Tibial artery (tissue), 4 donors: Measurements from ENCODE around the gene RAD50.
A peak's percentile ranks its signal among the peaks of the same experiment; 100 is the strongest.

Source experiments
- DNase-seq, 2 donors: peaks; one replicate each; pipeline ENCODE4 v3.0.0-alpha.2; 2019
- H3K27ac ChIP-seq, 2 donors: fragments of 200-600 bp; sonication (generic) in 1 of 2; 1 replicate in 1 of 2; 2 replicates in 1 of 2; pipeline ENCODE4 v1.5.1; 2018 to 2019; ENCODE audit warnings: mild to moderate bottlenecking in 1 of 2
- H3K27me3 ChIP-seq, 2 donors: fragments of 200-600 bp; sonication (generic) in 1 of 2; one replicate each; pipeline versions ENCODE4 v1.5.1 to v1.6.0; 2016 to 2019
- H3K36me3 ChIP-seq, 3 donors: fragments of 200-600 bp; sonication (generic) in 2 of 3; one replicate each; pipeline ENCODE4 v1.5.1; 2016 to 2019; ENCODE audit warnings: mild to moderate bottlenecking in 2 of 3
- H3K4me1 ChIP-seq, 4 donors: fragments of 200-600 bp; sonication (generic) in 2 of 4; 1 replicate in 3 of 4; 2 replicates in 1 of 4; pipeline ENCODE4 v1.5.1; 2016 to 2019
- H3K4me3 ChIP-seq, 2 donors: fragments of 200-600 bp; sonication (generic) in 1 of 2; 1 replicate in 1 of 2; 2 replicates in 1 of 2; pipeline ENCODE4 v1.5.1; 2018 to 2019; ENCODE audit warnings: mild to moderate bottlenecking in 2 of 2
- H3K9me3 ChIP-seq, 3 donors: fragments of 200-600 bp; sonication (generic) in 1 of 3; one replicate each; pipeline ENCODE4 v1.5.1; 2016 to 2019
- CTCF ChIP-seq, 2 experiments: fragments of 200-600 bp in 1 of 2; fragments of 450-650 bp in 1 of 2; IDR thresholded peaks; one replicate each; pipeline ENCODE4 v1.5.1; 2017 to 2019; ENCODE audit warnings: antibody characterized with exemption in 2 of 2, mild to moderate bottlenecking in 1 of 2, moderate library complexity in 1 of 2
- intact Hi-C: fragments of 100-400 bp; cut with DNase I; formaldehyde crosslinking; loops from one replicate; pipeline ENCODE4 v1.15.0; 2023; ENCODE audit warnings: low total_unique reads

Gene RAD50

GRCh38 chr5:132526290-132526973 is 30.3 kb upstream of the RAD50 start:
- Histone ChIP-seq H3K36me3 (no peaks in the 10 kb centered on the region), H3K4me1 (peaks cover 0 to 6% (median 2%) of the 10 kb centered on the region in 4 donors), H3K27me3 (no peaks in the 10 kb centered on the region), H3K27ac (no peak overlapping the region), H3K4me3 (no peak overlapping the region), H3K9me3 (peaks cover 0 to 2% (median 0%) of the 10 kb centered on the region in 3 donors)
- peak; percentile 76 to 84 for TF ChIP-seq CTCF (IDR thresholded peaks at IDR 0.05)
- intact Hi-C loops, result loop anchor here (10.0 kb wide), 1 partner anchor 148 kb away; the partner anchor contains the start of gene IL4
- DNase-seq, result no peak

- H3K27ac ChIP-seq, result no peak overlapping the region
- intact Hi-C loops, result loop anchor here (10.0 kb wide), 1 partner anchor 148 kb away; the partner anchor contains the start of gene IL4
- no peak for DNase-seq
- no peaks in the 10 kb centered on the region for H3K9me3 ChIP-seq
- H3K4me1 ChIP-seq, result peaks cover 0 to 6% (median 2%) of the 10 kb centered on the region in 4 donors
- no peaks in the 10 kb centered on the region for H3K27me3 ChIP-seq
- H3K36me3 ChIP-seq, result no peaks in the 10 kb centered on the region
- H3K4me3 ChIP-seq, result no peak overlapping the region
- no peak for TF ChIP-seq CTCF (IDR thresholded peaks at IDR 0.05)
Measured at GRCh38 chr5:132526974-132527564, 29.7 kb upstream of the RAD50 start.

GRCh38 chr5:132528021-132528420 is 28.8 kb upstream of the RAD50 start:
- Histone ChIP-seq H3K9me3 (no peaks in the 10 kb centered on the region), H3K4me3 (no peak overlapping the region), H3K36me3 (no peaks in the 10 kb centered on the region), H3K4me1 (peaks cover 0 to 6% (median 2%) of the 10 kb centered on the region in 4 donors), H3K27me3 (no peaks in the 10 kb centered on the region), H3K27ac (no peak overlapping the region)
- DNase-seq, result no peak
- intact Hi-C loops, result loop anchor here (10.0 kb wide), 1 partner anchor 147 kb away; the partner anchor contains the start of gene IL4
- no peak for TF ChIP-seq CTCF (IDR thresholded peaks at IDR 0.05)

- H3K36me3 ChIP-seq, result no peaks in the 10 kb centered on the region
- H3K9me3 ChIP-seq, result no peaks in the 10 kb centered on the region
- peaks cover 0 to 6% (median 2%) of the 10 kb centered on the region in 4 donors for H3K4me1 ChIP-seq
- intact Hi-C loops, result loop anchor here (10.0 kb wide), 1 partner anchor 146 kb away; the partner anchor contains the start of gene IL4
- H3K4me3 ChIP-seq, result no peak overlapping the region
- DNase-seq, result no peak
- H3K27ac ChIP-seq, result no peak overlapping the region
- no peaks in the 10 kb centered on the region for H3K27me3 ChIP-seq
- TF ChIP-seq CTCF (IDR thresholded peaks at IDR 0.05), result no peak
Measured at GRCh38 chr5:132528866-132529634, 27.7 kb upstream of the RAD50 start.

- DNase-seq, result no peak
- TF ChIP-seq CTCF (IDR thresholded peaks at IDR 0.05), result no peak
- intact Hi-C loops, result no loop called here
- Histone ChIP-seq H3K9me3 (no peaks in the 10 kb centered on the region), H3K27ac (no peak overlapping the region), H3K36me3 (no peaks in the 10 kb centered on the region), H3K4me3 (no peak overlapping the region), H3K4me1 (peaks cover 0 to 6% (median 2%) of the 10 kb centered on the region in 4 donors), H3K27me3 (no peaks in the 10 kb centered on the region)
Measured at GRCh38 chr5:132530946-132531345, 25.8 kb upstream of the RAD50 start.
